GM10266 (cell line): ENCODE data around the gene LCA5.
"Not testable (repeated sequence)": the region's sequence is repeated elsewhere in the genome, so short reads cannot be mapped to it uniquely, and the experiment has no call there.

Experiments used
- DNase-seq: peaks from one replicate; pipeline ENCODE4 v3.0.0; 2012; ENCODE audit errors: extremely low spot score
- TF ChIP-seq, protein P1 (sequence below): IDR thresholded peaks from 2 replicates; pipeline ENCODE4 v1.5.1; 2012; ENCODE audit warnings: mild to moderate bottlenecking, low read depth; ENCODE audit not compliant: control insufficient read depth, insufficient read depth; ENCODE audit errors: missing control alignments

The LCA5 gene

DNA sequence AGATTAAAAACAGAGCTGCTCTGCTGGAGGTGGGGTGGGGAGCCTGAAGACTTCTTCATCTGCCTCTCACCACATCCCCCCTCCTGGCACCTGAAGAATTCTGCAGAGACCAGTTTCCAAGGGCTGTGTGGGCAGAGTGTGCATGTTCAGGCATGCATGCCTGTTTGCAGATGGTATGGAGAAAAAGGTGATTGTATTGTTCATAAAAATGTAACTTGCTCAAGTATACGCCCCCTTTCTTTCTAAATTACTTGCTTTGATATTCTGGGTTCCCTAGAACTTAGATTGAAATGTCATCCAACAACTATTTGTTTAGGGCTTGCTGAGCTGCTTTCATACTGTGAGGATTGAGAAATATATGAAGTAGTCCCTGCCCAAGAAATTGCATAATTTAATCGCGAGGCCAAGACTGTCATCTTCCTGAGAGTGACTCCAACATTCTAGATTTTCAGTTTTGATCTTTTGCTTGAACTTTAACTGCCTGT lies 83.6 kb downstream of the LCA5 start:
- DNase-seq, result no peak

DNA sequence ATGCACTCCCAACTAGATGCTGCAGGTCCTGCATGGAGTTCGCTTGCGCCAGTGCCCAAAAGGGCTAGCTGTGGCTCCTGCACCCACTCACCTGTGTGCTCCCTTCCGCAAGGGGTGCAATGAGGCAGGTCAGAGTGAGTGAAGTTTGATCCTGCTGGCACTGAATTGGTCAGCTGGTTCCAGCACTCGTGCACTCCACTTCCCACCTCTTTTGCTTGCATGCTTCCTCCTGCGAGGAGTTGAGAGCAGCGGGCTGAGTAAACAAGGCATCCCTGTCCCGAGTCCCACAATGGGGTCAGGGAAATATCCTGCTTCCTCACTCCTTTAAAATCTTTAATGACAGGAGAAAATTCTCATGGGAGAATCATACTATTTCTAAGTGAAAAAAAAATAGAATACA lies 86.2 kb downstream of the LCA5 start:
- no peak for DNase-seq
- TF ChIP-seq, protein P1, sequence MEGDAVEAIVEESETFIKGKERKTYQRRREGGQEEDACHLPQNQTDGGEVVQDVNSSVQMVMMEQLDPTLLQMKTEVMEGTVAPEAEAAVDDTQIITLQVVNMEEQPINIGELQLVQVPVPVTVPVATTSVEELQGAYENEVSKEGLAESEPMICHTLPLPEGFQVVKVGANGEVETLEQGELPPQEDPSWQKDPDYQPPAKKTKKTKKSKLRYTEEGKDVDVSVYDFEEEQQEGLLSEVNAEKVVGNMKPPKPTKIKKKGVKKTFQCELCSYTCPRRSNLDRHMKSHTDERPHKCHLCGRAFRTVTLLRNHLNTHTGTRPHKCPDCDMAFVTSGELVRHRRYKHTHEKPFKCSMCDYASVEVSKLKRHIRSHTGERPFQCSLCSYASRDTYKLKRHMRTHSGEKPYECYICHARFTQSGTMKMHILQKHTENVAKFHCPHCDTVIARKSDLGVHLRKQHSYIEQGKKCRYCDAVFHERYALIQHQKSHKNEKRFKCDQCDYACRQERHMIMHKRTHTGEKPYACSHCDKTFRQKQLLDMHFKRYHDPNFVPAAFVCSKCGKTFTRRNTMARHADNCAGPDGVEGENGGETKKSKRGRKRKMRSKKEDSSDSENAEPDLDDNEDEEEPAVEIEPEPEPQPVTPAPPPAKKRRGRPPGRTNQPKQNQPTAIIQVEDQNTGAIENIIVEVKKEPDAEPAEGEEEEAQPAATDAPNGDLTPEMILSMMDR, result no peak

More for the DNA sequence above, 83.6 kb downstream of the LCA5 start:
- TF ChIP-seq, protein P1, result no peak

DNA sequence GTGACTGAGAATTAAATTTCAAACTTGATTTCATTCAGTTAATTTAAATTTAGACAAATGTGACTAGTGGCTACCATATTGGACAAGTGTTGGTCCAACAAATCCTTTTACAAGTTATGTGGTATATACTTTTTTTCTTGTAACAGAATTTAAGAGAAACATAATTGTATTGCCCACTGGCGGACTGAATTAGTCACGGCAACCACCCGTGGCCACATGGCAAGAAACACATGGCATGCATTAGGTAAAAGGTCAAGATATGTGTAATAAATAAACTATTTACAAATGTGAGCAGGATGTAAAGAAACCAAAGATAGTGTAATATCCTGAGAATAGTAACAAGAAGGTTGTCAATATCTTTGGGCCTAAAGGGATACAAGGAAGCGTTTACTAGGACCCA lies 91.2 kb downstream of the LCA5 start:
- TF ChIP-seq, protein P1, result no peak
- DNase-seq, result no peak

DNA sequence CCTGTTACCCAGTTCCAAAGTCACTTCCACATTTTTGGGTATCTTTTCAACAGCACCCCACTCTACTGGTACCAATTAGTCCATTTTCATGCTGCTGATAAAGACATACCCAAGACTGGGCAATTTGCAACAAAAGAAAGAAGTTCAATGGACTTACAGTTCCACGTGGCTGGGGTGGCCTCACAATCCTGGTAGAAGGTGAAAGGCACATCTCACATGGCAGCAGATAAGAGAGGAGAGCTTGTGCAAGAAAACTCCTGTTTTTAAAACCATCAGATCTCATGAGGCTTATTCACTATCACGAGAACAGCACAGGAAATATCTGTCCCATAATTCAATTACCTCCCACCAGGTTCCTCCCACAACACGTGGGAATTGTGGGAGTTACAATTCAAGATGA lies 93.4 kb downstream of the LCA5 start:
- DNase-seq, result not testable (repeated sequence)

DNA sequence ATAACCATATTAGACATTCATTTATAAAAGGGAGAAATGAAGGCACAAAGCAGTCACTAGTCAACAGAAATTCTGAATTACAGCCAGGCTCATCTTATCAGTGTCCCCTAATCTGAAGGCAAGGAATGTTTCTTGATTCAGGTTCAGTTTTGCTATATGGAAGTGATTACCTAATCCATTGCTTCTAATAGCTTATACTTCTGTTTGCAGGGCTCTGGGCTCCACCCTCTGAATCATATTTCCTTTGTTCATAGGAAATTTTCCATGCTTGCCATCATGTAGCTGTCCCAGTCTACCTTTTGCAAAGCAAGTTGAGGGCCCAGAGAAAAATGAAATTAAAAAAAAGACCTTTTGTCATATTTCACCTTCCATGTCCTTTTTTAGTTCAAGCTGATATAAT lies 96.0 kb downstream of the LCA5 start:
- no peak for DNase-seq
- TF ChIP-seq, protein P1, result no peak

DNA sequence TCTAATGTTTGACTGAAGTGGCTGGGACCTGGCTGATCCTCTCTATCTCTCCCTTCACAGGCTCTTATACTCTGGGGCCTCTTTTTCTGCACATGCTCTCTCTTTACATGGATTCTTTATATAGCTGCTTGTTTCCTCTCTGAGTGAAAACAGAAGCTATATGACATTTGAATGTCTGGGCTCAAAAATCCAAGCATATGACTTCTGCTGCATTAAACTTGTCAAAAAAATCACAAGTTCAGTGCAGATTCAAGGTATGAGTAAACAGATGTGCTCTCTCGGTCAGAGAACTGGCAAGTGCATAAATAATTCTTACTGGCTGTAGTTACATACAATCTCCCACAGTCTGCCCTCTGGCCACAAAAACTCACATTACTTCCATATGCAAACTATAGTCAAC lies 96.6 kb downstream of the LCA5 start:
- TF ChIP-seq, protein P1, result no peak
- DNase-seq, result no peak

DNA sequence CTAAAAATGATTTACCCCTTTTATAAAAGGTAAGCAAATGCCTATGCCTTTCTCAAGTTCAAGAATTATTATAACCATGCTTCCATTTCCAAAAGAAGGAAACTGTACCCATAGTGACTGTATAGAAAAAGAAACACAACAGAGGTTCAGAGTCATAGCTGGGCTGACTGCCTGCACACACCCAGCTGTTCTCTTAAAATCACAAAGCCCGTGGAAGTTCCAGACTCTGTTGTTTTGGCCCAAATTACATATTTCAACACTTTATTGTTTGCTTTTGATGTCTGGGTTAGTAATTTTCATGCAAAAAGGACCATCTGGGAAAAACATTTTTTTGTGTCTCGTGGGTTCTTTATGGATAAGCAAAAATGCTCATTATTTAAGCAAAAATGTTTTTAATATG lies 99.2 kb downstream of the LCA5 start:
- DNase-seq, result no peak
- TF ChIP-seq, protein P1, result no peak

DNA sequence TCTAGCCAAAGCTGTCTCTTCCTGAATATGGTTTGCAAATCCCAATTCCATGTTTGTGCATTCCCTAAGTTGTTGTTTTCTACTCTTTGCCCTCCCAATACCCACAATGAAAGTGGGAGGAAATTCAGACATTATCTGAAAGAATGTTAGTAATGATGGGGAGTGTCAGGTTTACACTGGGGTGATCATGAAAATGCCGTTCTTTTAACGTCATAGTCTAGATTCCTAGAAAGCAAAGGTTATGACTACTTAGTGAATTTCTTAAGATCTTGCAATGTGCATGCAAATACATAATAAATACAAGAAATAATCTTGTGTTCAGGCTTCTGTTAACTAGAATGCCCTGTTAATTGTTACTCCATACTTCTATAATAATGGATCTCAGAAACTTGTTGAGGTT lies 101.0 kb downstream of the LCA5 start:
- TF ChIP-seq, protein P1, result no peak
- DNase-seq, result no peak
